GM12891 (cell line): ENCODE measurements around the gene TCEANC2.

Experiments
- POLR2A ChIP-seq: IDR thresholded peaks from 2 replicates; pipeline ENCODE4 v1.6.1; 2011; ENCODE audit warnings: low read depth, low read length, control low read depth
- POLR2AphosphoS5 ChIP-seq: IDR thresholded peaks from 2 replicates; pipeline ENCODE4 v1.6.1; 2011; ENCODE audit warnings: low read depth, low read length, control low read depth
- SPI1 ChIP-seq: IDR thresholded peaks from 2 replicates; pipeline ENCODE4 v1.6.1; 2011; ENCODE audit warnings: low read depth, low read length, control low read depth
- TAF1 ChIP-seq: IDR thresholded peaks from 2 replicates; pipeline ENCODE4 v1.6.1; 2011; ENCODE audit warnings: low read depth, low read length, control low read depth

DNA sequence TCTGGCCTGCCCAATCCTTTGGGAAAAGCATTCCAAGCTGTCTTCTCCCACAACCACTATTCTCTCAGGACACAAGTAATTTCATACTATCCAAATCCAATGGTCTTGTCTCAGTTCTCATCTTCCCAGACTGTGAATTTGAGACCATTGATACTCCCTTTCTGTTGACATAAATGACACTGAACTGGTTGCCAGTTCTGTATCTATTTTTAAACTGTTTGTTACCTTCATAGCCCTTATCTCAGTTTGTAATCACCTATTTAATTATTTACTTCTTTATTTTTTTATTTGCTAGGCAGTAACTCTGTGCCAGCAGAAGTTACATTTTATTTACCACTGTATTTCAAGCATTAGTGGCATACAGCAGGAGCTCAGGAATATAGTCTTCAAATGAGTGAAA lies 24.0 kb downstream of the TCEANC2 start:
- TF ChIP-seq POLR2A (no peak), TAF1 (no peak), POLR2AphosphoS5 (no peak), SPI1 (no peak)
